Upper lobe of left lung (tissue), 6 donors: Measurements from ENCODE around the gene ATG4C. TPM values are rescaled to one million over a fixed set of nuclear protein-coding genes. Genes with fewer than 3 reads are reported as not detected.

Experiments used
- ATAC-seq, 2 donors: fragments of 200-7000 bp; cut with Tn5 transposase; one replicate each; pipeline ENCODE4 v1.9.1; 2022; ENCODE audit warnings: mild to moderate bottlenecking in 2 of 2, moderate library complexity in 2 of 2; ENCODE audit not compliant: low FRiP score in 2 of 2
- DNase-seq, 2 donors: peaks; one replicate each; pipeline ENCODE4 v3.0.0-alpha.2; 2019 to 2020
- H3K27ac ChIP-seq, 4 donors: fragments of 200-600 bp; sonication (generic); one replicate each; pipeline ENCODE4 v1.5.1; 2016 to 2019
- H3K27me3 ChIP-seq, 4 donors: fragments of 200-600 bp; sonication (generic); one replicate each; pipeline ENCODE4 v1.5.1; 2017 to 2019
- H3K36me3 ChIP-seq, 4 donors: fragments of 200-600 bp; sonication (generic); one replicate each; pipeline ENCODE4 v1.5.1; 2016 to 2019
- H3K4me1 ChIP-seq, 4 donors: fragments of 200-600 bp; sonication (generic); one replicate each; pipeline ENCODE4 v1.5.1; 2018 to 2019
- H3K4me3 ChIP-seq, 4 donors: fragments of 200-600 bp; sonication (generic); one replicate each; pipeline ENCODE4 v1.5.1; 2017 to 2019; ENCODE audit warnings: mild to moderate bottlenecking in 2 of 4, moderate library complexity in 1 of 4
- H3K9me3 ChIP-seq, 4 donors: fragments of 200-600 bp; sonication (generic); one replicate each; pipeline ENCODE4 v1.5.1; 2018 to 2019
- EP300 ChIP-seq, 4 donors: sonication (generic); formaldehyde crosslinking; IDR thresholded peaks; one replicate each; pipeline ENCODE4 v1.5.1; 2017; ENCODE audit warnings: antibody characterized with exemption in 4 of 4, control low read depth in 2 of 4
- POLR2A ChIP-seq, 4 donors: fragments of 450-650 bp; IDR thresholded peaks; one replicate each; pipeline ENCODE4 v1.5.1; 2016 to 2017; ENCODE audit warnings: antibody characterized with exemption in 4 of 4, mild to moderate bottlenecking in 2 of 4
- POLR2AphosphoS5 ChIP-seq, 2 donors: sonication (generic); formaldehyde crosslinking; IDR thresholded peaks; one replicate each; pipeline ENCODE4 v1.5.1; 2017; ENCODE audit warnings: antibody characterized with exemption in 2 of 2
- WGBS, 2 donors: methylation state at CpG; one replicate each; pipeline ENCODE4 v1.1.5; 2017 to 2018; 5-methylcytosine and 5-hydroxymethylcytosine counted together
- total RNA-seq, 6 donors: library from RNA; depleted of rRNA in 4 of 6; stranded (reverse); fragments of >200 nt in 4 of 6; gene quantifications; one replicate each; pipeline versions ENCODE4 v1.1.0 to v1.2.1, GENCODE V29; 2016 to 2021
- TF ChIP-seq, protein P1 (sequence below), 6 experiments: fragments of 450-650 bp in 4 of 6; fragments of 200-600 bp in 2 of 6; sonication (generic) in 2 of 6; IDR thresholded peaks; one replicate each; pipeline ENCODE4 v1.5.1; 2016 to 2019; ENCODE audit warnings: antibody characterized with exemption in 6 of 6
- donor health status: DM: no; HTN: no; CAD: no; lungs with moderate emphysema.
- donor health status: DM: no; HTN: yes; CAD: no; lungs with severe emphysema.

The ATG4C gene
- total RNA-seq, 6 donors from 2014 or later: 2.1 to 14.8 (median 7.6) TPM

DNA sequence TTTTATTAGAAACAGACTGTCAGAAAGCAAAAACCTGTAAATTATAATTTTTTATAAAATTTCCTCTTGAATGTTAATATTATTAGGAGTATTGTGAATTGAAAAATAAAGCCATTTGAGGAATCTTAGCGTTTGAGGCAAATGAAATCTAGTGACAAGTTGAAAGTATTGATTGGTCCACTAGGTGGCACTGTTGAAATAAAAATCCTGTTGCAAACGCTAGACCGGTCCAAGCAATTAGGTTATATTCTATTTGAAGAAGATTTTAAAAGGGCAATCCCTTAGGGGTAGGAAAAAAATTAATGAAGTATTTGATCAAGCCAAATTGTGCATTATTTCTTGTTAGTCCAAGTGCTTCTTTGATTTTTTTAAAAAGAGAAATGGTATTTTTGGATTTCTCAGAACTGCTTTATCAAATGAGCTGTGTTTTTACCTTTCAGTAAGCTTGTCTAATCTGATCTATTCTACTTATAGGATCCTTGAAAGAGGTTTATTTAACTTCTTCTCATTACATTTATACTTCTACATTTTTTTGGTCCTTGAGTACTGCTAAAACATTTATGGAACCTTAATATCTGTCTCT lies 57.7 kb downstream of the ATG4C start:
- Histone ChIP-seq H3K9me3 (no peaks in the 10 kb centered on the region), H3K36me3 (no peaks in the 10 kb centered on the region), H3K27ac (no peak overlapping the region), H3K4me1 (no peaks in the 10 kb centered on the region), H3K27me3 (no peaks in the 10 kb centered on the region), H3K4me3 (no peak overlapping the region)
- 1 to 6% methylated on average over 3 of the region's 3 CpGs for WGBS, 2 donors
- peak in 1 of 2 donors; percentile 67 for ATAC-seq
- TF ChIP-seq POLR2A (IDR thresholded peaks at IDR 0.05): no peak
- TF ChIP-seq EP300 (IDR thresholded peaks at IDR 0.05): no peak
- TF ChIP-seq POLR2AphosphoS5 (IDR thresholded peaks at IDR 0.05): no peak
- TF ChIP-seq, protein P1, sequence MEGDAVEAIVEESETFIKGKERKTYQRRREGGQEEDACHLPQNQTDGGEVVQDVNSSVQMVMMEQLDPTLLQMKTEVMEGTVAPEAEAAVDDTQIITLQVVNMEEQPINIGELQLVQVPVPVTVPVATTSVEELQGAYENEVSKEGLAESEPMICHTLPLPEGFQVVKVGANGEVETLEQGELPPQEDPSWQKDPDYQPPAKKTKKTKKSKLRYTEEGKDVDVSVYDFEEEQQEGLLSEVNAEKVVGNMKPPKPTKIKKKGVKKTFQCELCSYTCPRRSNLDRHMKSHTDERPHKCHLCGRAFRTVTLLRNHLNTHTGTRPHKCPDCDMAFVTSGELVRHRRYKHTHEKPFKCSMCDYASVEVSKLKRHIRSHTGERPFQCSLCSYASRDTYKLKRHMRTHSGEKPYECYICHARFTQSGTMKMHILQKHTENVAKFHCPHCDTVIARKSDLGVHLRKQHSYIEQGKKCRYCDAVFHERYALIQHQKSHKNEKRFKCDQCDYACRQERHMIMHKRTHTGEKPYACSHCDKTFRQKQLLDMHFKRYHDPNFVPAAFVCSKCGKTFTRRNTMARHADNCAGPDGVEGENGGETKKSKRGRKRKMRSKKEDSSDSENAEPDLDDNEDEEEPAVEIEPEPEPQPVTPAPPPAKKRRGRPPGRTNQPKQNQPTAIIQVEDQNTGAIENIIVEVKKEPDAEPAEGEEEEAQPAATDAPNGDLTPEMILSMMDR (IDR thresholded peaks at IDR 0.05): peak in 5 of 6 experiments; percentile 35 to 60 (median 50)
- DNase-seq: no peak

DNA sequence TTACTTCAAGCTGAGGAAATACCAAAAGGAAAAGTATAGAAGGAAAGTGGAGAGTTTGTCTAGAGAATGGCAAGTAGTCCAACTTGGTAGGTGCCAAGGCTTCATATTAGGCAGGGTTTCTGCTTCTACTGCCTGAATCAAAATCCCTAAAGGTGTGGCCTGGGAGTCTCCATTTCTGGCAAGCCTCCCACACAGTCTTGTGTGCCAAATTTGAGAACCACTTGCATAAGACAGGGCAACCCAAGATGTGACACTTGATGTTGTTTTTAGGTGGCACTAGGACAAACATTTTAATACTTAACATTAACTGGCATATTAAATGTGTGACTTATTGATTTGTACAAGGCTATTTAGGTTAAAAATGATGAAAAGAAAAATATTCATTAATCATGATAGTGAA lies 60.1 kb downstream of the ATG4C start:
- Histone ChIP-seq H3K4me3 (no peak overlapping the region), H3K4me1 (no peaks in the 10 kb centered on the region), H3K27me3 (no peaks in the 10 kb centered on the region), H3K9me3 (no peaks in the 10 kb centered on the region), H3K36me3 (no peaks in the 10 kb centered on the region), H3K27ac (no peak overlapping the region)
- ATAC-seq: no peak
- no peak for DNase-seq
- no peak for TF ChIP-seq POLR2A (IDR thresholded peaks at IDR 0.05)

DNA sequence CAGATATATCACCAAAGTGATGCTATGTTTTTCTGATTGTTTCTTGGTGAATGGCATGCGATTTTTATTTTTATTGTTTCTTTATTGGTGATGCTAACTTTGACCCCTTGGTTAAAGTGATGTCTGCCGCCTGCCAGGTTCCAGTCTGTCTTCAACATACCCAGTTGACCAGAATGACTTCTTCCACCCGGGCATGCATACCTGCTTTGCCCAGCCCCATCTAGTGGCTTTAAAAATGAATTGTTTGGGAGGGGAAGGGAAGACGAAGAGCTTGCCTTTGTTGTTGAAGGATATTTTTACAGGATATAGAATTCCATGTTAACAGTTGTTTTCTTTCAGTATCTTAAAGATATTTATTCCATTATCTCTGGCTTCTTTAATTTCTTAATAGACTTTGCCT lies 65.1 kb downstream of the ATG4C start:
- H3K9me3 ChIP-seq: no peaks in the 10 kb centered on the region
- TF ChIP-seq EP300 (IDR thresholded peaks at IDR 0.05) (no peak), POLR2A (IDR thresholded peaks at IDR 0.05) (no peak), POLR2AphosphoS5 (IDR thresholded peaks at IDR 0.05) (no peak)
- TF ChIP-seq, protein P1 (IDR thresholded peaks at IDR 0.05): no peak

DNA sequence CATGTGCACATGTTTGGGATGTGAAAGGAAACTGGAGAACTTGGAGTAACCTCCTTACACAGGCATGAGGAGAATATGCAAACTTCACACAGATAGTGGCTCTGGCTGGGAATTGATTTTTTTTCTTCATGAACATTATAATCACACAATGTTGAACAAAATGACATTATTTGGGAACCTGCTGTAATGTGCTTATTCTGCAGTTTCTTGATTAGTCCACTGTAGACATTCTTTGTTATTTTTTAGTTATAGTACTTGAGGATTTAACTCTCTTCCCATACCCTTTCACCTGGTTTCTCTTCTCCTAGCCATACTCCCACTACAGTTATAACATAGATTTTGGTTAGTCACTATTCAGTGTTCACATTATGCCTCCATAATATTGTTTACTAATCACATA lies 68.3 kb downstream of the ATG4C start:
- DNase-seq: no peak
- no peaks in the 10 kb centered on the region for H3K4me1 ChIP-seq
- peaks cover 0 to 14% (median 0%) of the 10 kb centered on the region in 4 donors for H3K36me3 ChIP-seq
- ATAC-seq: no peak
- TF ChIP-seq EP300 (IDR thresholded peaks at IDR 0.05): no peak
- H3K27me3 ChIP-seq: no peaks in the 10 kb centered on the region
- H3K4me3 ChIP-seq: no peak overlapping the region
- no peaks in the 10 kb centered on the region for H3K9me3 ChIP-seq
- H3K27ac ChIP-seq: no peak overlapping the region

More for the DNA sequence above, 65.1 kb downstream of the ATG4C start:
- no peak for DNase-seq
- 82 to 88% methylated on average over 4 of the region's 4 CpGs for WGBS, 2 donors
- ATAC-seq: no peak
- H3K27ac ChIP-seq: no peak overlapping the region
- peaks cover 0 to 14% (median 0%) of the 10 kb centered on the region in 4 donors for H3K36me3 ChIP-seq
- no peaks in the 10 kb centered on the region for H3K4me1 ChIP-seq
- H3K27me3 ChIP-seq: no peaks in the 10 kb centered on the region
- no peak overlapping the region for H3K4me3 ChIP-seq

DNA sequence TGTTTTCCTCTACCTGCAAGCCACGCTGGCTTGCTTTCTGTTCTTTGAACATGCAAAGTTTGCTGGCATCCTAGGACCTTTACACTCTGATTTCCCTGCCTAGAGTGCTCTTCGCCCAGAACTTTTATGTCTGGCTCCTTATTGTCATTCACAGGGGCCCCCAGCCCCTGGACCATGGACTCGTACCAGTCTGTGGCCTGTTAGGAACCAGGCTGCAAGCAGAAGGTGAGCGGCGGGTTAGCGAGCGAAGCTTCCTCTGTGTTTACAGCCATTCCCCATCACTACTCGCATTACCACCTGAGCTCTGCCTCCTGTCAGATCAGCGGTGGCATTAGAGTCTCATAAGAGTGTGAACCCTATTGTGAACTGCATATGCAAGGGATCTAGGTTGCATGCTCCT lies 73.0 kb downstream of the ATG4C start:
- H3K27ac ChIP-seq: no peak overlapping the region
- TF ChIP-seq POLR2A (IDR thresholded peaks at IDR 0.05): no peak
- no peak for TF ChIP-seq POLR2AphosphoS5 (IDR thresholded peaks at IDR 0.05)
- TF ChIP-seq, protein P1 (IDR thresholded peaks at IDR 0.05): no peak
- TF ChIP-seq EP300 (IDR thresholded peaks at IDR 0.05): no peak
- no peak overlapping the region for H3K4me3 ChIP-seq
- H3K27me3 ChIP-seq: no peaks in the 10 kb centered on the region
- no peaks in the 10 kb centered on the region for H3K4me1 ChIP-seq
- DNase-seq: no peak
- ATAC-seq: no peak
- no peaks in the 10 kb centered on the region for H3K9me3 ChIP-seq
- 91 to 95% methylated on average over 9 of the region's 9 CpGs for WGBS, 2 donors
- peaks cover 0 to 21% (median 3%) of the 10 kb centered on the region in 4 donors for H3K36me3 ChIP-seq

DNA sequence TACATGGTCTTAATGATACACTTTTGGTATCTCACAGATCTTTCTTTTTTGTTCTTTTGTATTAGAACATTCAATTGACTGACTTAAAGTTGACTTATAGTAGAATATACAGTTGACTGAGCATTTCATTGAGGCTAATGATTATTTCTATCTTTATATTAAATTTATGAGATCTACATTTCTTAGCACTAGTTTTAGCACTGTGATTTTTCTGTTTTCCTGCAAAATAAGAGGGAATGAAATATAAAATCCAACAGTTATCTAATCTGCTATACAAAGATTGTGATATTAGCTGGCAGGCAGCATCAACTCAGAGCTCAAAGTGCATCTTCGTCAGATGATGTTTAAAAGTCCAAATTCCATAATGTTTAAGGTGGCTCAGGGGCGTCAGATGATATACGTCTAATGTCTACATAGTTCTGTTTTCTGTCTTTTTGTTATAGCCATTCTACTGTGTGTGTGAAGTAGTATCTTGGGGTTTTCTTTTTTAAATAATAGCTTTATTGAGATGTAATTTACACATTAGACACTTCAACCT lies 85.4 kb downstream of the ATG4C start:
- no peaks in the 10 kb centered on the region for H3K4me1 ChIP-seq
- no peaks in the 10 kb centered on the region for H3K36me3 ChIP-seq
- H3K4me3 ChIP-seq: no peak overlapping the region
- WGBS, 2 donors: 84% methylated on average over 3 of the region's 3 CpGs
- H3K27me3 ChIP-seq: no peaks in the 10 kb centered on the region
- no peak overlapping the region for H3K27ac ChIP-seq
- H3K9me3 ChIP-seq: no peaks in the 10 kb centered on the region
- TF ChIP-seq, protein P1 (IDR thresholded peaks at IDR 0.05): no peak
- TF ChIP-seq POLR2AphosphoS5 (IDR thresholded peaks at IDR 0.05): no peak
- TF ChIP-seq EP300 (IDR thresholded peaks at IDR 0.05): no peak
- TF ChIP-seq POLR2A (IDR thresholded peaks at IDR 0.05): no peak
- no peak for DNase-seq
- no peak for ATAC-seq
